NT2/D1 (cell line): Measurements from ENCODE around the gene CD84.

Experiments
- DNase-seq: peaks from one replicate; pipeline ENCODE4 v3.0.0-alpha.2; 2011; ENCODE audit warnings: low read depth, low spot score
- H3K27me3 ChIP-seq: 2 replicates; pipeline ENCODE4 v1.6.0; 2011; ENCODE audit warnings: mild to moderate bottlenecking; ENCODE audit not compliant: insufficient read length, insufficient read depth
- H3K36me3 ChIP-seq: 2 replicates; pipeline ENCODE4 v1.6.1; 2011; ENCODE audit warnings: mild to moderate bottlenecking, low read length, mixed read lengths; ENCODE audit not compliant: insufficient read depth, insufficient read length
- H3K4me1 ChIP-seq: 2 replicates; pipeline ENCODE4 v1.5.1; 2011; ENCODE audit not compliant: insufficient read depth, insufficient read length
- H3K4me3 ChIP-seq: 2 replicates; pipeline ENCODE4 v1.5.1; 2011; ENCODE audit warnings: low read depth; ENCODE audit not compliant: insufficient read length
- H3K9ac ChIP-seq: 2 replicates; pipeline ENCODE4 v1.6.0; 2011; ENCODE audit warnings: low read depth; ENCODE audit not compliant: insufficient read length
- H3K9me3 ChIP-seq: 2 replicates; pipeline ENCODE4 v1.5.1; 2011; ENCODE audit warnings: mild to moderate bottlenecking, low read length; ENCODE audit not compliant: insufficient read depth
- SUZ12 ChIP-seq: IDR thresholded peaks from 2 replicates; pipeline ENCODE4 v1.6.1; 2011; ENCODE audit not compliant: insufficient read length, insufficient read depth; ENCODE audit errors: extremely low read depth
- YY1 ChIP-seq: IDR thresholded peaks from 2 replicates; pipeline ENCODE4 v1.6.1; 2011; ENCODE audit not compliant: insufficient read length, insufficient read depth
- ZNF274 ChIP-seq: IDR thresholded peaks from 2 replicates; pipeline ENCODE4 v1.6.1; 2011; ENCODE audit warnings: mild to moderate bottlenecking, low read depth, low read length

CD84 gene

DNA sequence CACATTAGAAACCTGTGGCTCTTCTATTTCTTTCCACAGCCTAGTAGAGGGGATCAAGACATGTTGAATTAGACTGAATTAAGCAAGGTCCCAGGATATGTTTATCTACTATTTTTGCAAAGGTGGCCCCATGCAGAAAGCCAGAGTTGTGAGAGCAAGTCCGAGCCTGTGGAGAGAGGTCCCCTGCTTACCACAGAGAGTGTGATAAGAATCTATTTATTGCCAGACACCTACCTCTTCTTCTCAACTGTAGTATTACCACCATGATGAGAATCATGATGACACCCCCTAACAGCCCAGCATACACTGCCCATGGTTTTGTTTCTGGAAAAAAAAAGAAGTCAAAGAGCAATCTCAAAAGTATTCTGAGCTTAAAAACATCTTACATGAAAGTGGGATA, 44.6 kb upstream of the CD84 start:
- no peak for DNase-seq
- Histone ChIP-seq H3K9me3 (peaks cover 10% of the 10 kb centered on the region), H3K27me3 (no peaks in the 10 kb centered on the region), H3K36me3 (no peaks in the 10 kb centered on the region), H3K9ac (no peak overlapping the region), H3K4me3 (no peak overlapping the region), H3K4me1 (no peaks in the 10 kb centered on the region)
- no peak for TF ChIP-seq ZNF274
- TF ChIP-seq YY1 = no peak
- TF ChIP-seq SUZ12 = no peak

DNA sequence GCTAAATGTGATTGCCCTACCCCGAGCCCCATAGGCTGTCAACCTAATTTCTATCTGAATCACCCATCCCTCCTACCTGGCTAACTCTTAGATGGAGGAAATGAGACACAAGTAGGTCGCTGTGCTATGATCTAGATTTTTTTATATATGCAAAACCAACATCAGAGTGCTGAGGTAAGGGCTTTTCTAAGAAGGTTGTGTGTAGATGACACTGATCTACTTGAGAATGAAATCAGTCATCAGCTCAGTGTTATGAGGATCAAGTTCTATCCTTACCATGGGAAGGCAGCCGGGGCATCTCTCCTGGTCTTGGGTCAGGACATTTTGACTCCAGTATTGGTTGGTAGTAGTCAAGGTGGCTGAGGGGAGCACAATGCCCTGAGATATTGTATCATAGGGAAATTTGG, 43.9 kb upstream of the CD84 start:
- no peaks in the 10 kb centered on the region for H3K4me1 ChIP-seq

DNA sequence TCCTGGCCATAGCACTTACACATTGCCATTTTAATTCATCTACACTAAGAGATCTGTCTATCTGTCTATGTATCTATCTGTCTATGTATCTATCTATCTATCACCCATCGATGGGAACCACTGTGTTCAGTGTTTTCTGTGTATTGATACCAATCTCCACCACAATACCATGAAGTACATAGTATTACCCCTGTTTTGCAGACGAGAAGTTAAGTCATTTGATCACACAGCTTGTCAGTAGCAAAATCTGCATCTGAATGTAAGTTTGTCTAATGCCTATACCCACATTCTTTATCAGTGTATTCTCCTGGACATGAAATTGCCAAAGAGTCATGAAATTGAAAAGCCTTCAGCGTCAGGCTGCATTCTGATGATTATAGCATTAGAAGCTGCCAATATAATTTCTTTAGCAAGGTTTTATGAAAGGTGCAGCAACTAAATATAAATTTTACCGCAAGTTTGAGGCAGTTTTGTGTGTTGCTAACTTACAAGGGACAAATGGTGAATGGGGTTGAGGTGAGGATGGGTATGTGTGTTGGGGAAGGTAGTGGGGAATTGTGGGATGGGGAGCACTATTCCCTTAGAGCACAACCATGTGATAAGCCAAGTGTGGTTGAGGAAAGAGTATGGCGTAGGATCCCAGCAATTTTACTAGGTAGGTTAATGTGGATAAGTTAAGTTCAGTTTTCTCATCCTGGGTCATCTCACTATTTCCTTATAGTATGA, 43.4 kb upstream of the CD84 start:
- Histone ChIP-seq H3K27me3 (no peaks in the 10 kb centered on the region), H3K4me1 (no peaks in the 10 kb centered on the region), H3K9ac (no peak overlapping the region), H3K36me3 (no peaks in the 10 kb centered on the region), H3K9me3 (peaks cover 17% of the 10 kb centered on the region), H3K4me3 (no peak overlapping the region)
- no peak for TF ChIP-seq YY1
- DNase-seq = no peak

More for the DNA sequence above, 43.9 kb upstream of the CD84 start:
- Histone ChIP-seq H3K9me3 (peaks cover 16% of the 10 kb centered on the region), H3K36me3 (no peaks in the 10 kb centered on the region), H3K9ac (no peak overlapping the region), H3K4me3 (no peak overlapping the region), H3K27me3 (no peaks in the 10 kb centered on the region)
- DNase-seq = no peak
- no peak for TF ChIP-seq SUZ12
- no peak for TF ChIP-seq YY1
- TF ChIP-seq ZNF274 = no peak

DNA sequence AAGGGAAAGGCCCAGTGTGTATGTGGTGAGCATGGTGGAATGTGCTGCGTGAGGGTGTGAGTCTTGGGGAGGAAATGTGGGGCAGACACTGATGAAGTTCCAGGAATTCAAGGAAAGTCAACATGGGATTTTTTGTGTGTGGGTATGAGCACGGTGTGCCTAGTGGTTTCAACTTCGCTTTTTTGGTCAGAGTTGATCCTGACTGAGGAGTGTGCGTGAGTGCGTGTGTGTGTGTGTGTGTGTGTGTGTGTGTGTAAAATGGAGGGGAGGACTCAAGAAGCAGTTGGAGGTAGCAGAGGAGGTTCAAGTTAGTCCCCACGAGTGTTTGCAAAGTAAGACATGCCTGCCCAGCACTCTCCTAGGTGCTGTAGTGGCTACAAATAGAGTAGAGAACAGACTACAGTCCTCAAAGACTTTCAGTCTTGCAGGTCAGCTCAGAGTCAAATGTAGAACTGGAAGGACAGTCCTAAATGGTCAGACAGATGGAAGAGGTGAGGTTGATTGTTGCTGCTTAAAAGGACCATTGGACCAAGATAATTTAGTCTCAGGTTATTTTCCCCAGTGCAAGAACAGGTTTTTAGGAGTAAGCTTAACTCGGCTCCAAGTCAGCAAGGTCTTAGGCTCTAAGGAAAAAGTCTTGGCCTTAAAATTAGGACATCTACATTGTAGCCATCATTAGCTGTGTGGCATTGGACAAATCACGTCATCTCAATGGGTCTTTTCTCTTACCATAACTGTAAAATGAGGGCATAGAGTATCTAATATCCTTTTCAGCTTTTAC, 42.5 kb upstream of the CD84 start:
- TF ChIP-seq SUZ12 (no peak), ZNF274 (no peak), YY1 (no peak)
- Histone ChIP-seq H3K9ac (no peak overlapping the region), H3K4me3 (no peak overlapping the region), H3K4me1 (no peaks in the 10 kb centered on the region), H3K27me3 (no peaks in the 10 kb centered on the region), H3K9me3 (peaks cover 17% of the 10 kb centered on the region), H3K36me3 (no peaks in the 10 kb centered on the region)
- DNase-seq = no peak

DNA sequence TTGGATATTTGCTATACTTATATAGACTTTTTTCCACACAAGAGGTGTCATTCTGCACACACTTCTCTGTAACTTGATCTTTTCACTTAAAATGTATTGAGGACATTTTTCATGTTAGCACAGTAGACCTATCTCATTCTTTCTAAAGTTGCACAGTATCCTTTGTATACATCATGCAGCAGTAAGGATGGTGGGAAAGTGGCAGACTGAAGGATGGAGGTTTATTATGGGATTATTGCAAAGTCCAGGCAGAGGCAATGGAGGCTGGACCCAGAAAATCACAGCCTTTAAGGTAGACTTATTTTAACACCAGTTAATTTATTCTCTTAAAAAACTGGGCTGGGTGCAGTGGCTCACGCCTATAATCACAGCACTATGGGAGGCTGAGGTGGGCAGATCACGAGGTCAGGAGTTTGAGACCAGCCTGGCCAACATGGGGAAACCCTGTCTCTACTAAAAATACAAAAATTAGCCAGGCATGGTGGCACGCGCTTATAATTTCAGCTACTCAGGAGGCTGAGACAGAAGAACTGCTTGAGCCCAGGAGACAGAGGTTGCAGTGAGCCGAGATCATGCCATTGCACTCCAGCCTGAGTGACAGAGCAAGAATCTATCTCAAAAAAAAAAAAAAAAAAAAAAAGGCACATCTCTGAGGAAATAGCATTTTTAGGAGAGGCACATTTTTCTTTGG, 41.8 kb upstream of the CD84 start:
- no peak for DNase-seq
- no peak overlapping the region for H3K4me3 ChIP-seq
- H3K4me1 ChIP-seq = no peaks in the 10 kb centered on the region
- no peaks in the 10 kb centered on the region for H3K36me3 ChIP-seq
- H3K9ac ChIP-seq = no peak overlapping the region
- no peaks in the 10 kb centered on the region for H3K27me3 ChIP-seq
- TF ChIP-seq YY1 (no peak), ZNF274 (no peak), SUZ12 (no peak)
- peaks cover 17% of the 10 kb centered on the region for H3K9me3 ChIP-seq

DNA sequence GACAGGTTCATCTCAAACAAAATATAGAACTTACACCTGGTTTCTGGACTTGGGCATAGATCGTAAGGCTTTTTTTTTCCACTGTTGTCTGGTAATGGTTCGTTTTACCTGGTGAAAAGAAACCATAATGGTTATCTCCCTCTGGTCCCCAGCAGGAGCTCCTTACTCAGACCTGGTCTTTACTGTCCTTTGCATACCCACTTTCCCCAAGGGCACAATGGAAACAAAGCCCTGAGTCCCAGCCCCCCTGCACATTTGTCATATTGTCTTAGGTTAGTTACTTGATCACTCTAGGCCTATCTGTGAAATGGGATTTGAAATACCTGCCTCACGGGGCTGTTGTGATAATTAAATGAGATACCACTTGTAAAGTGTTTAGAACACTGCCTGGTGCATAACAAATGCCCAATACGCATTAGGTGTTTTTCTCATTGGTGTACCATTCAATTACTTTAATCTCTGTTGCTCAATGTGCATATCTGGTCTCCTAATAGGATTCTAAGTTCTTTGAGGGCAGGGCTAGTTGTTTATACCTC, 40.5 kb upstream of the CD84 start:
- Histone ChIP-seq H3K4me1 (no peaks in the 10 kb centered on the region), H3K36me3 (no peaks in the 10 kb centered on the region), H3K4me3 (no peak overlapping the region), H3K27me3 (no peaks in the 10 kb centered on the region), H3K9me3 (peaks cover 17% of the 10 kb centered on the region), H3K9ac (no peak overlapping the region)
- TF ChIP-seq ZNF274 (no peak), YY1 (no peak), SUZ12 (no peak)
- DNase-seq = no peak

DNA sequence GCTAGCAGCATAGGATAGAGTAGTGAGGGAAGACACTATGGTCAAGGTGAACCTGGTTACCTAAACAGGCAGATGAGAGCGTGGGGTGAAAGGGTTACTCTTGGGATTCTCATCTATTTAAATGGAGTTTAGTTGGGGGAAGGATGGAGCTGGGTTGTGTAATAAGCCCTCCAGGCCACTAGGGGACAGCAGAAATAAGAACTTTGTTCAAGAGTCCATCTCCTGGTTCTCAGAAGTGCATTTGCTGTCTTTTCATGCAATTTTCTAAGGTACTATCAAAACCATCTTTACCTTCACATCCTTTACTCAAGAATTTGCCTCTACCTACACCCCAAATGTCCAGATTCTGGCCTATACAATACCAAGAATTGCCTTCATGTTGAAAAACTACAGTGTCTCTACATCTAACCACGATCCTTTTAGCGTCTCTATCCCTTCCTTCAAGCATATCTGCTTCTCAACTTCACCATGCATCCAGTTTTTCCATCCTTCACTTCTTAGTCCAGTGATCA, 39.5 kb upstream of the CD84 start:
- H3K36me3 ChIP-seq = no peaks in the 10 kb centered on the region
- H3K9ac ChIP-seq = no peak overlapping the region
- H3K27me3 ChIP-seq = no peaks in the 10 kb centered on the region
- H3K4me3 ChIP-seq = no peak overlapping the region
- H3K4me1 ChIP-seq = no peaks in the 10 kb centered on the region
- H3K9me3 ChIP-seq = peaks cover 17% of the 10 kb centered on the region
- TF ChIP-seq ZNF274 = no peak
- no peak for TF ChIP-seq YY1
- TF ChIP-seq SUZ12 = no peak
- no peak for DNase-seq
